Medulla oblongata (tissue), 1 donor: ENCODE measurements around the gene UBR7.

Source experiments
- DNase-seq: peaks from one replicate; pipeline ENCODE4 v3.0.0-alpha.2; 2015; ENCODE audit errors: extremely low spot score

The UBR7 gene

DNA sequence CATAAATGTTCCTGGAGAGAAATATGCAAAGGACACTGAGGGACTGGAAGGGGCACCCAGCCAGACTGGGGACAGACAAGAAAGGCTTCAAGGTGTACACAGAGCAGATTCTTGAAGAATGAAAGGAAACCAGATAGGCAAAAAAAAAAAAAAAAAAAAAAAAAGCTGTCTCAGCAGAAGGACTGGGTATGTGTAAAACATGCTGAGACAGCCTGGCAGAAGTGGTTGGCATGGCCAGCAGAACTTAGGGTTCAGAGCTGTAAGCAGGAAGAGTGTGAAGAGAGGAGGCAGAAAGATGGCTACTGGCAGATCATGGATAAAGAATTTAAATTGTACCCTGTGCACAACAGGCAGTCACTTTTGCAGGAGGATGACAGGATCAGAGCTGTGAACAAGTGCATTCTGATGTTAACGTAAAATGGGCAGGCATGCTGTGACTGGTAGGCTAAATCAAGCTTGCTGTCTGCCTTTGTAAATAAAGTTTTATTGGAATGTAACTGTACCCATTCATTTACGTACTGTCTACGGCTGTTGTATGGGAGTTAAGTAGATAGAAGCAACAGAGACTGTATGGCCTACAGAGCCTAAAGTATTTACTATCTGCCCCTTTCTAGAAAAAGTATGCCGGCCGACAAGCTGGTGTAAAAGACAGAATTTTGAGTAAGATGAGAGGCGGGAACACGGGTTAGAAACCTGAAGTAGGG lies 42.2 kb downstream of the UBR7 start:
- no peak for DNase-seq

DNA sequence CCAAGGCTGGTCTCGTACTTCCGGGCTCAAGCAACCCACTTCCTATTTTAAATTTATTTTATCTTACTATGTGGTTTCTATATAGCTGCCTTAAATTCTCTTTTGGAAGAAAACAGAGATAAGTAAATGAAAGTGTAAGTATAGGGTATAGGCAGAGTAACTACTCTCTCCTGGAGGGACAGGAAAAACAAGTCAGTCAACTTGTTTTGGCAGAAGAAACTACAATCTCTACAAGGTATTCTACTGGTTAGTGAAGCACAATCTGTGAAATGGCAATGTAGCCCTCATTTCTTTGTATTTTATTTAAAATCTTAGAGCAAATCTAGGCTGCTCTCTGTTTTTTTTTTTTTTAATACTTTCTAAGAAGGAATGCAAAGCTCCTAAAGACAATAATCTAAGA lies 55.4 kb downstream of the UBR7 start:
- no peak for DNase-seq

DNA sequence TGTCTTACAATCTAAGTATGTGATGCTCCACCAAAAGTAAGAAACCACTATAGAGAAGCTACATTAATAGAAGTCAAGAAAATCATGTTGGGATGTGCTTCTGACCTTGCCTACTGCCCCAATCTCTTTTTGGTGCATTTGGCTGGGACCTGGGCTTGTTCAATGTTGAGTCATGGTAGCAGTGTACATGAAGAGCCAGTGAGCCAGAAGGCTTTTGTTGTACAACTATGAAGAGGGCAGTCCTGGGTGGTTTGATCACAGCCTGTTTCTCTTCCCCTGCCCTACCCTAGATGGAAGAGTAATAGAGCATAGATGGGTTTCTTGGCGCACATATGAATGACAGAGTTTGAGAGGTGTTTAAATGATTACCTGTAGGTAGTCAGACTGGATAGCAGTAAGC lies 56.4 kb downstream of the UBR7 start:
- no peak for DNase-seq

DNA sequence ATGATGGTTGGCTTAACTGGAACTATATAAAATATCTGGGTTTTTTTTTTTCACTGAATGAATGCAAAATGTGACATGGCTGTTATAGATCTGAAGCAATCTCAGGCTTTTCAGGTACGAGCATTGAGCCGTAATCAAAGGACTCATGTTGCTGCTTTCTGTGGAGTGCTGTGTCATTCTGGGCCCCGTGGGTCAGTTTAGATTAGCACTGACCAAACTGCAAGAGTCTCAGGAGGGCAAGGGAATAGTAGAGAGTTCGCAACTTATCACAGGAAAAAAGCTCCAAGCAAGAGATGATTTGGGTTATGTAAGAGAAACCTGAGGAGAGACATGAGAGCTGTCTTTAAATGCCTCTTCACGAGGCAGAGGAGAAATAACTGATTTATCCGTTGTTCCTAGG lies 59.1 kb downstream of the UBR7 start:
- DNase-seq, result no peak

DNA sequence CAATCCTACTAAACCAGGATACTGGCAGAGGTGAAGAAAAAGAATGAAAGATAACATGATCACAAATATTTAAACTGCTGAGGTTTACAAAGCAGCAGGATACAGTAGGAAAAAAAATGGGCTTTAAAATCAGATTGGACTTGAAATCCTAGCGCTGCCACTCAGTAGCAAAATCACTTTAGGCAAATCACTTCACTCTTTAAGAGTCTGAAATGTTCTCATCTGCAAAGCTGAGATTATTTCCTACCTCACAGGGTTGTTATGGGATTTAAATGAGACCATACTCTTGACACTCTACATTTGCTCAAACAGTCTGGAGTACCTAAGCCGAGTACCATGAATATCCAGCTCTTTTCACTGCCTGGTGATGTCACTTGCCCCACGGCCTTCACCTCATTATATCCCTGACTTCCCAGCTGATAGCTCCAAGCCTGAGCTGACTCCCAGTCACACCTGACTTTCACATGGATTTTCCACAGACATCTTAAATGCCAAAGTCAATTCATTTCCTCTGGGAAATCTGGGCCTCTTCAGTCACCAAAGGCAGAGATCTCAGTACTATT lies 60.2 kb downstream of the UBR7 start:
- no peak for DNase-seq

DNA sequence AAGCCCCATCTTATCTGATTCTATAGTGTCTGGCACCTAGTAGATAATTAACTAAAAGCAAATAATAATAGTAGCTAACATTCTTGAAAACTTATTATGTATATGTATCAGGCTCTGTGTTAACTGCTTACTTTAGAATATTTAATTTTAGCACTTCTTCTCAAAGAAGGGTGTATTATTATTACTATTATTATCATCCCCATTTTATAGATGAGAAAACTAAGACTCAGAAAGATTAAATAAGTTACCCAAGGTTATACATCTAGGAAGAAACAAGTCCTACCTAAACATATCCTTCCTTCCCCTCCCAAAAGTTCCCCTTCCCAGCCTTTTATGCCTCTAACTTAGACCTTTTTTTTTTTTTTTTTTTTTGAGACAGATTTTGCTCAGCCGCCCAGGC lies 61.4 kb downstream of the UBR7 start:
- no peak for DNase-seq

DNA sequence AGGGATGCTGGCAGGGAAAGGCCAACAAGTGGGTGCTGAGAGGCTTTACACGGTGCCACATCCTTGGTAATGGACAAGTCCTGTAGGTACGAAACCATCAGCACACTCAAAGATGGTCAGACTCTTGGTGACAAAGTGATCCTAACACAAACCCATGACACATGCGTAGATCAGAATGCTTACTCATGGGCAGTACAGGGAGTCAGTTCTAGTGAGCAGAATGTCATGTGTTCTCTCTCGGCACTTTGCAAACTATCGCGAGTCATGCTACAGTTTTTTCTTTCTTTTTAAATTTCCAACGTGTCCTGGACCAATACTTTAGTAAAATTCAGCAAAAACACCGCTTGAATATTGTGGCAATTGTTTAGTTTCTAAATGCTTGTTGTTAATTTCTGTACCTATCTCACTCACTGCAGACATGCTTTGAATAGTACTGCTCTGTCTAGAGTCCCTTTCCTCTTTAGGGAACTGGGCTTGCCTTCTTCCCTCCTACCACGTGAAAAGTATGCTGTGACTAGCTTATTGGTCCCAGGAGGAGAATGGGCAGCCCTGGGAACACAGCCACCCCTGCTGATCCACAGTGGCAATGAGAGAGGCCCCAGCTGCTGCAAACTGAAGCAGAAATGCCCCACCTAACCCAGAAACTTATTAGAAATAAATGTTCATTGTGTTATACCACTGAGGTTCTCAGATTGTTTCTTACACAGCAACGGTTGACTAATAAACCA lies 62.4 kb downstream of the UBR7 start:
- DNase-seq, result peak; percentile 93

DNA sequence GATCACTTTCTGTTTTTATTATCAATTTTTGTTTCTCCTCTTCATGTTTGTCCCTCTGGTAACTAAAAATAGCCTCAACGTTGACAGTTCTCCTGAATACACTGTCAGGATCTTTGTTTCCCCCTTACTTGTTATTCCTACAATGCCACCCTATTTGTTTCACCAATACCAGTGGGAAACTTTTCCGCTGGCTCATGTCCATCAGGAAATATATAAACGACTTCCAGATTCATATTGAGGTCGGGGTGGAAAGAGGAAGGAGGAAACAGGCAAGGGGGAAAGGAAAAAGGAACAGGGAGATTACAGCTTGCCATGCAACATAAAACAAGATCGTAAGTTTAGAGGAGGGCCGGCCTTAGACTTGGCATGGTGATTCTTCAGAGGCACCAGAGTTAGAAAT lies 64.1 kb downstream of the UBR7 start:
- DNase-seq, result peak; percentile 31

DNA sequence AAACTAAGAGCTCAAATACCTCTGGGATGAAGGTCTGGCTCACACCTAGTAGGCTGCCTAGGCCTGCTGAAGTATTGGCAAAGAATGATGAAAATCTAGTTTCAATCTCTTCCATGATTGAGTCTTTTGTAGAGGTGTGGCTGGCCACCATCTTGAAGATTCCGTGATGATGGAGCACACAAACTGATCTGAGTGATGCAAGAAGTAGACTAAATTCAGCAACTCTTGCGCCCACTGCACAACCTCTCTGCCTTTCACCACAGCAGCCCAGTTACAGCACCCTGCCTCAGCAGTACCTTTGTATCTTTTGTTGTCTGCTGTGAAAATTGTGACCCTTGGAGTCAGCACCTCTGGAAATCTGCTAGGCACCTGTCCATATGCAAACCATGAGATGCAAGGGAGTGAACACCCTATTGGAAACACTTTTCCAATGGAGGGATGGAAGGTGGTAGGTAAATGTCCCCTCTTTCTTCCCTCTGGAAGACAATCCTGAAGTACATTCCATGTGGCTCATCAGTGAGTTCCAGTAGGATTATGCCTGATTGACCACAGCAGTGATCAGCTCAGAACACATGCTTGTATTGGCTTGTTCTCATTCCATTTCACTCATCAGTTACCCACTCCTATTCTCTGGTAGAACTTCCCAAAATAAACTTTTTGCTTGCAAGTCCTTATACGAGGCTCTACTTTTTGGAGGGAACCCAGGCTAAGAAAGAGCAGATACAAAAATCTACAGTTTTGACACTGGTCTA lies 67.2 kb downstream of the UBR7 start:
- no peak for DNase-seq

DNA sequence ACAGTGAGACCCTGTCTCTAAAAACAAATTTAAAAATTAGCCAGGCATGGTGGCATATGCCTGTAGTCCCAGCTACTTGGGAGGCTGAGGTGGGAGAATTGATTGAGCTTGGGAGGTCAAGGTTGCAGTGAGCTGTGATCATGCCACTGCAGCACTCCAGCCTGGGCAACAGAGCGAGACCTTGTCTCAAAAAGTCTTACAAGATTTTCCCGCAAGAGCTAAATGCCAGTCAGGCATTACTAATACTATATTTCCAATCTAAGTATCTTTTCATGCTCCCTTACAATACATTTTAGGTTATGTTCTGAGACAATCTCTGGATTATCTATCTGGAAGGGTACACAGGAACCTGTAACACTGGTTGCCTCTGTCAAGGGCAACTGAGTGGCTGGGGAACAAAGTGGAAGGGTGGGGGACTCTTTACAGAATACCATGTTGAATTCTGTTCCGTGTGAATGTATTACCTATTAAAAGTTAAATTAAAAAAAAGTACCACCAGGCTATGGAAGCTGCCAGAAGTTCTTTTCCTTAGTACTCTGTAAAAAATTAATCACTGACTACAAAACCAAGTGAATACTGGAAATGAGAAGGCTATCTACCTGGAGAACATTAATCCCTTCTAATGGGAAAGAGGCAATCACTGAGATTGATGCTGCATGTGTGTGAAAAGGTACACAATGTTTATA lies 69.1 kb downstream of the UBR7 start:
- no peak for DNase-seq
